RKO (cell line): Measurements from ENCODE around the gene XYLT1.
"Not testable (repeated sequence)": the region's sequence is repeated elsewhere in the genome, so short reads cannot be mapped to it uniquely, and the experiment has no call there.

Experiments
- DNase-seq: peaks from one replicate; pipeline ENCODE4 v3.0.0-alpha.2; 2016; ENCODE audit warnings: low spot score

XYLT1 gene

GRCh38 chr16:17431968-17432625, 38.7 kb downstream of the XYLT1 start:
- DNase-seq, result no peak

- DNase-seq, result no peak
Measured at GRCh38 chr16:17431012-17431411, 39.7 kb downstream of the XYLT1 start.

- no peak for DNase-seq
Measured at GRCh38 chr16:17426451-17426850, 44.3 kb downstream of the XYLT1 start.

GRCh38 chr16:17424771-17425170, 46.0 kb downstream of the XYLT1 start:
- DNase-seq, result no peak

GRCh38 chr16:17423221-17423620, 47.5 kb downstream of the XYLT1 start:
- no peak for DNase-seq

- no peak for DNase-seq
Measured at GRCh38 chr16:17420816-17421215, 49.9 kb downstream of the XYLT1 start.

GRCh38 chr16:17419266-17419665, 51.5 kb downstream of the XYLT1 start:
- no peak for DNase-seq

GRCh38 chr16:17417740-17418139, 53.0 kb downstream of the XYLT1 start:
- no peak for DNase-seq

GRCh38 chr16:17416461-17417311, 54.1 kb downstream of the XYLT1 start:
- no peak for DNase-seq

GRCh38 chr16:17414916-17415315, 55.8 kb downstream of the XYLT1 start:
- no peak for DNase-seq

- no peak for DNase-seq
Measured at GRCh38 chr16:17414421-17414820, 56.3 kb downstream of the XYLT1 start.

GRCh38 chr16:17413508-17413907, 57.3 kb downstream of the XYLT1 start:
- DNase-seq, result no peak

- no peak for DNase-seq
Measured at GRCh38 chr16:17412791-17413190, 58.0 kb downstream of the XYLT1 start.

- DNase-seq, result no peak
Measured at GRCh38 chr16:17412221-17412620, 58.5 kb downstream of the XYLT1 start.

- no peak for DNase-seq
Measured at GRCh38 chr16:17411263-17411662, 59.5 kb downstream of the XYLT1 start.

GRCh38 chr16:17410316-17410715, 60.4 kb downstream of the XYLT1 start:
- DNase-seq, result not testable (repeated sequence)

GRCh38 chr16:17409894-17410293, 60.9 kb downstream of the XYLT1 start:
- DNase-seq, result no peak

GRCh38 chr16:17408955-17409441, 61.8 kb downstream of the XYLT1 start:
- DNase-seq, result no peak

GRCh38 chr16:17408296-17408695, 62.5 kb downstream of the XYLT1 start:
- DNase-seq, result no peak

GRCh38 chr16:17407321-17407720, 63.4 kb downstream of the XYLT1 start:
- no peak for DNase-seq

- DNase-seq, result no peak
Measured at GRCh38 chr16:17404941-17405689, 65.6 kb downstream of the XYLT1 start.

GRCh38 chr16:17403859-17404545, 66.8 kb downstream of the XYLT1 start:
- no peak for DNase-seq
